ENCODE measurements around the gene TSEN2.
"Not testable (repeated sequence)": the region's sequence is repeated elsewhere in the genome, so short reads cannot be mapped to it uniquely, and the experiment has no call there.

Gene TSEN2

GRCh38 chr3:12472796-12473195, 11.5 kb upstream of the TSEN2 start:
- DNase-seq: no peak

- DNase-seq: no peak
These were observed 10.8 kb upstream of the TSEN2 start for GRCh38 chr3:12473511-12473910.

GRCh38 chr3:12476238-12476897, 7.9 kb upstream of the TSEN2 start:
- DNase-seq: no peak

- DNase-seq: no peak
These were observed 7.0 kb upstream of the TSEN2 start for GRCh38 chr3:12477256-12477655.

- DNase-seq: no peak
These were observed 6.0 kb upstream of the TSEN2 start for GRCh38 chr3:12478326-12478725.

GRCh38 chr3:12479198-12479597, 5.1 kb upstream of the TSEN2 start:
- not testable (repeated sequence) for DNase-seq

GRCh38 chr3:12479919-12480427, 4.3 kb upstream of the TSEN2 start:
- no peak for DNase-seq

GRCh38 chr3:12483410-12483809, 870 bp upstream of the TSEN2 start:
- no peak for DNase-seq

- DNase-seq: no peak
These were observed 445 bp upstream of the TSEN2 start for GRCh38 chr3:12483872-12484197.

GRCh38 chr3:12484983-12485327, 675 bp downstream of the TSEN2 start:
- no peak for DNase-seq

- no peak for DNase-seq
These were observed 1.7 kb downstream of the TSEN2 start for GRCh38 chr3:12486001-12486400.

GRCh38 chr3:12486916-12487315, 2.6 kb downstream of the TSEN2 start:
- DNase-seq: no peak

GRCh38 chr3:12487336-12487735, 3.1 kb downstream of the TSEN2 start:
- no peak for DNase-seq

GRCh38 chr3:12487786-12488185, 3.5 kb downstream of the TSEN2 start:
- DNase-seq: no peak

- DNase-seq: no peak
These were observed 5.1 kb downstream of the TSEN2 start for GRCh38 chr3:12489368-12489767.

- no peak for DNase-seq
These were observed 5.6 kb downstream of the TSEN2 start for GRCh38 chr3:12489832-12490231.

- no peak for DNase-seq
These were observed 6.3 kb downstream of the TSEN2 start for GRCh38 chr3:12490547-12490946.

- no peak for DNase-seq
These were observed 11.6 kb downstream of the TSEN2 start for GRCh38 chr3:12495749-12496452.

- no peak for DNase-seq
These were observed 12.1 kb downstream of the TSEN2 start for GRCh38 chr3:12496453-12496761.

GRCh38 chr3:12499474-12499873, 15.2 kb downstream of the TSEN2 start:
- DNase-seq: no peak

- DNase-seq: no peak
These were observed 17.2 kb downstream of the TSEN2 start for GRCh38 chr3:12501360-12502020.

- no peak for DNase-seq
These were observed 19.1 kb downstream of the TSEN2 start for GRCh38 chr3:12503126-12503957.

GRCh38 chr3:12506201-12506709, 22.0 kb downstream of the TSEN2 start:
- no peak for DNase-seq

All from cortex of kidney (tissue), 1 donor.